NCI-H2227 treated with DMSO at 0.1 percent for 48 hours (cell line): ENCODE results near the gene KRT78.
"Not testable (repeated sequence)": the region's sequence is repeated elsewhere in the genome, so short reads cannot be mapped to it uniquely, and the experiment has no call there.

Experiments used
- DNase-seq: peaks from one replicate; lab custom pipeline; 2025; lab: John Stamatoyannopoulos, UW

KRT78 gene

GRCh38 chr12:52871291-52872039 is 22.7 kb upstream of the KRT78 start:
- no peak for DNase-seq

- DNase-seq: no peak
Measured at GRCh38 chr12:52870361-52871290, 21.8 kb upstream of the KRT78 start.

- no peak for DNase-seq
Measured at GRCh38 chr12:52867642-52868041, 18.8 kb upstream of the KRT78 start.

GRCh38 chr12:52867152-52867551 is 18.4 kb upstream of the KRT78 start:
- no peak for DNase-seq

- DNase-seq: peak; percentile 60
Measured at GRCh38 chr12:52865090-52865944, 16.5 kb upstream of the KRT78 start.

GRCh38 chr12:52862023-52862422 is 13.2 kb upstream of the KRT78 start:
- no peak for DNase-seq

GRCh38 chr12:52861511-52861910 is 12.7 kb upstream of the KRT78 start:
- no peak for DNase-seq

GRCh38 chr12:52860102-52860823 is 11.5 kb upstream of the KRT78 start:
- no peak for DNase-seq

GRCh38 chr12:52857500-52857899 is 8.7 kb upstream of the KRT78 start:
- no peak for DNase-seq

GRCh38 chr12:52856787-52857186 is 8.0 kb upstream of the KRT78 start:
- no peak for DNase-seq

- not testable (repeated sequence) for DNase-seq
Measured at GRCh38 chr12:52856077-52856476, 7.3 kb upstream of the KRT78 start.

GRCh38 chr12:52851787-52852186 is 3.0 kb upstream of the KRT78 start:
- no peak for DNase-seq

GRCh38 chr12:52850681-52851080 is 1.9 kb upstream of the KRT78 start:
- no peak for DNase-seq

GRCh38 chr12:52849511-52849910 is 717 bp upstream of the KRT78 start:
- DNase-seq: no peak

GRCh38 chr12:52847335-52848102 is 1.3 kb downstream of the KRT78 start:
- DNase-seq: no peak

GRCh38 chr12:52846356-52846970 is 2.3 kb downstream of the KRT78 start:
- no peak for DNase-seq

GRCh38 chr12:52845946-52846345 is 2.8 kb downstream of the KRT78 start:
- DNase-seq: no peak

- no peak for DNase-seq
Measured at GRCh38 chr12:52844386-52844785, 4.4 kb downstream of the KRT78 start.

- no peak for DNase-seq
Measured at GRCh38 chr12:52839436-52840105, 9.2 kb downstream of the KRT78 start.
